CD4-positive, alpha-beta T cell treated with Interleukin-4 for 1 hour (primary cell): Measurements from ENCODE around the gene WIPI1.
"Not testable (repeated sequence)": the region's sequence is repeated elsewhere in the genome, so short reads cannot be mapped to it uniquely, and the experiment has no call there.

ENCODE experiments used
- DNase-seq, 2 donors: peaks; one replicate each; pipeline ENCODE4 v3.0.0-alpha.2; 2020 to 2022

The WIPI1 gene

DNA sequence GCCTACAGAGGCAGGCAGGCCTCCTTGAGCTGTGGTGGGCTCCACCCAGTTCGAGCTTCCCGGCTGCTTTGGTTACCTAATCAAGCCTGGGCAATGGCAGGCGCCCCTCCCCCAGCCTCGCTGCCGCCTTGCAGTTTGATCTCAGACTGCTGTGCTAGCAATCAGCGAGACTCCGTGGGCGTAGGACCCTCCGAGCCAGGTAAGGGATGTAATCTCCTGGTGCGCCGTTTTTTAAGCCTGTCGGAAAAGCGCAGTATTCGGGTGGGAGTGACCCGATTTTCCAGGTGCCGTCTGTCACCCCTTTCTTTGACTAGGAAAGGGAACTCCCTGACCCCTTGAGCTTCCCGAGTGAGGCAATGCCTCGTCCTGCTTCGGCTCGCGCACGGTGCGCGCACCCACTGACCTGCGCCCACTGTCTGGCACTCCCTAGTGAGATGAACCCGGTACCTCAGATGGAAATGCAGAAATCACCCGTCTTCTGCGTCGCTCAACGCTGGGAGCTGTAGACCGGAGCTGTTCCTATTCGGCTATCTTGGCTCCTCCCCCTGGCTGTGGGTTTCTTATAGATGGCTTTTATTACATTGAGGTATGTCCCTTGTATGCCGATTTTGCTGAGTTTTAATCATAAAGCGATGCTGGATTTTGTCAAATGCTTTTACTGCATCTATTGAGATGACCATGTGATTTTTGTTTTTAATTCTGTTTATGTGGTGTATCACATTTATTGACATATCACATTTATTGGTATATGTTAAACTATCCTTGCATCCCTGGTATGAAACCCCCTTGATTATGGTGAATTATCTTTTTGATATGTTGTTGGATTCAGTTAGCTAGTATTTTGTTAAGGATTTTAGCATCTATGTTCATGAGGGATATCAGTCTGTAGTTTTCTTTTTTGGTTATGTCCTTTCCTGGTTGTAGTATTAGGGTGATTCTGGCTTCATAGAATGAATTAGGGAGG lies 43.4 kb downstream of the WIPI1 start:
- DNase-seq: peak; percentile 71 to 74

DNA sequence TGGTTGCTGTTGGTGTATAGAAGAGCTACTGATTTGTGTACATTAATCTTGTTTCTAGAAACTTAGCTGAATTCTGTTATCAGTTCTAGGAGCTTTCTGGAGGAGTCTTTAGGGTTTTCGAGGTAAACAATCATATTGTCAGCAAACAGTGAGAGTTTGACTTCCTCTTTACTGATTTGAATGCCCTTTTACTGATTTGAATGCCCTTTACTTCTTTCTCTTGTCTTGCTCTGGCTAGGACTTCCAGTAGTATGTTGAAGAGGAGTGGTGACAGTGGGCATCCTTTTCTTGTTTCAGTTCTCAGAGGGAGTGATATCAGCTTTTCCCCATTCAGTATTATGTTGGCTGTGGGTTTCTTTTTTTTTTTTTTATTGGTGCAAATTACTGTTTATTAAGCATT lies 49.6 kb downstream of the WIPI1 start:
- not testable (repeated sequence) for DNase-seq

DNA sequence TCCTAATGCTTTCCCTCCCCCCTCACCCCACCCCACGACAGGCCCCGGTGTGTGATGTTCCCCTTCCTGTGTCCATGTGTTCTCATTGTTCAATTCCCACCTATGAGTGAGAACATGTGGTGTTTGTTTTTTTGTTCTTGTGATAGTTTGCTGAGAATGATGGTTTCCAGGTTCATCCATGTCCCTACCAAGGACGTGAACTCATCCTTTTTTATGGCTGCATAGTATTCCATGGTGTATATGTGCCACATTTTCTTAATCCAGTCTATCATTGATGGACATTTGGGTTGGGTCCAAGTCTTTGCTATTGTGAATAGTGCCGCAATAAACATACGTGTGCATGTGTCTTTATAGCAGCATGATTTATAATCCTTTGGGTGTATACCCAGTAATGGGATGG lies 53.5 kb downstream of the WIPI1 start:
- DNase-seq: not testable (repeated sequence)

DNA sequence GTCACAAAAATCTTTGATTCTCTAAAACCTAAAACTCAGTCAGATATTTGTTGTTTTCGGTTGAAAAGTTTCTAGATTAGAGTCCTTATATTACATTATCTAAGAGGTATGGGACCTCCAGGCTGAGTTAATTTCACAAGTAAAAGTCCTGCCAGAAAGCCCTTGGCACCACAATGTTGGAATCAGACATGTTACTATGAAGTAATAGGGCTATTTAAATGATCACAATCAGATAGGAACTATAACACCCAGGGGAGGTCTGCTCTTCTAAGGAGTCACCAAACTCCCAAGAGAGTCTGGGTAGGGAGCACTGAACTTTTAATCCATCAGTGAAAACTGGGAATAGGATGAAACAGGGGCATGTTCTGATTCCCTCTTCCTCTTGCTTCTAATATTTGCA lies 54.2 kb downstream of the WIPI1 start:
- no peak for DNase-seq

DNA sequence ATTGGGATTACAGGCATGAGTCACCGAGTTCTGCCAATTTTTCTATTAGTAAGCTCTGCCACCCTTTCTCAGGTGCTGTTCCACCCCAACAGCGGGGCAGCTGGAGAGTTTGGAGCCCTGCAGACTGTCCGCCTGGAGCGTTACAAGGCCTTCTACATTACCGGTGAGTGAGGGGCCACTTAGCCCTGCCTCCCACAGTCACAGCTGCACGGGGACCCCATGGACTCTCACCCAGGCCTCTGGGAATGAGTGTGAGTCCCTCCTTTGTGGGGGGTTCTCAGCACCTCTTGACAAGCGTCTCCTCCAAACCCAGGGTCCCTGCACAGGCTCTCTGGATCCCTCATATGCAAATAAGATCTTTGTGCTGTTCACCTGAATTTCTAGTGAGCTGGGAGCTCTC lies 56.0 kb downstream of the WIPI1 start:
- DNase-seq: no peak

DNA sequence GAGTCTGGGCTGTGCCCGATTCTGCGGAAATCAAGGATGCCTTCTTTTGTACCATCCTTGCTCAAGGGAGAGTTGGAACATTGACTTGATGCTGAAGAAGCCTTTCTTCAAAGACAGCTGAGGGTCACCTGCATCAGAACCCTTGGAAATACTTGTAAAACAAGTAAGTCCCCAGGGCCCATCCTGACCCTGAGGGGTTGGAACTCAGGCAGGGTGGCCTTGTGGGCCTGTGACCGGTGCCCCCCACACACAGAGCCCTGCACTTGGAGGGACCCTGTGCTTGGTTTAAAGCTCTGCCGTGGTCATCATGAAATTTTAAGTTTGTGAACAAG lies 56.9 kb downstream of the WIPI1 start:
- DNase-seq: no peak

DNA sequence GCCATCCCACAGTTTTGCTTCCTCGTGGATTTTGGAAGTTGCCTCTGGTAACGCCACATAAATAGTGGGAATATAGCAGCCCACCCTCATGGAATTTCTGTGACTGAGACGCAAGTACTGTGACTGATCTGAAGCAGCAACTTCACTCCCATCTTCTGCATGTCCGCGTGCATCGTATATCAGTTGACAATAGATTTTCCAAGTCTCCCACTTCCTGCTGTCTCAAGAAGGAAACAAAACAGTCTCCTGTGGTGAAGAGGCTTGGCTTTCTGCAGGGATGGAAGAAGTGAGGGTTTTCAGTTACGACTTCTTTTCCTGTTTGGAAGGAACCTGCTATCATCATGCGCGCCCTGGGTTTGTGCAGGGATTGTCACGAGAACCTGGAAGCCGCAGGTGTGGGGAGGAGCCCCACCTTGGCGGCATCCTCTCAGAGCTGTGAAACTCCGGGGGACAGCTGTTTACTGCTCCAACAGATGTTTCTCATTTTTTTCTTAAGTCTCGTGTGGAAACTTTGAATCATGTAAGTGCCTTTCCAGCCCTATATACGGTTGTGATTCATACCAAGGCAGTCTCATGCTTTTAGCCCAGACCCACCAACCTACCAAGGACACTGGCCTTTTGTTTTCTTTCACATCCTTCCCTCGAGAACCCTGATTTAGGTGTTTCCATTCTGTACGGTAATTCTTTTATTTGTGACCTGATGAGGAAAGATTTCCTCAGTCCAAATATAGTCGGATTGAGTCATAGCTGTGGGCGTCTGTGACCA lies 57.5 kb downstream of the WIPI1 start:
- DNase-seq: no peak

DNA sequence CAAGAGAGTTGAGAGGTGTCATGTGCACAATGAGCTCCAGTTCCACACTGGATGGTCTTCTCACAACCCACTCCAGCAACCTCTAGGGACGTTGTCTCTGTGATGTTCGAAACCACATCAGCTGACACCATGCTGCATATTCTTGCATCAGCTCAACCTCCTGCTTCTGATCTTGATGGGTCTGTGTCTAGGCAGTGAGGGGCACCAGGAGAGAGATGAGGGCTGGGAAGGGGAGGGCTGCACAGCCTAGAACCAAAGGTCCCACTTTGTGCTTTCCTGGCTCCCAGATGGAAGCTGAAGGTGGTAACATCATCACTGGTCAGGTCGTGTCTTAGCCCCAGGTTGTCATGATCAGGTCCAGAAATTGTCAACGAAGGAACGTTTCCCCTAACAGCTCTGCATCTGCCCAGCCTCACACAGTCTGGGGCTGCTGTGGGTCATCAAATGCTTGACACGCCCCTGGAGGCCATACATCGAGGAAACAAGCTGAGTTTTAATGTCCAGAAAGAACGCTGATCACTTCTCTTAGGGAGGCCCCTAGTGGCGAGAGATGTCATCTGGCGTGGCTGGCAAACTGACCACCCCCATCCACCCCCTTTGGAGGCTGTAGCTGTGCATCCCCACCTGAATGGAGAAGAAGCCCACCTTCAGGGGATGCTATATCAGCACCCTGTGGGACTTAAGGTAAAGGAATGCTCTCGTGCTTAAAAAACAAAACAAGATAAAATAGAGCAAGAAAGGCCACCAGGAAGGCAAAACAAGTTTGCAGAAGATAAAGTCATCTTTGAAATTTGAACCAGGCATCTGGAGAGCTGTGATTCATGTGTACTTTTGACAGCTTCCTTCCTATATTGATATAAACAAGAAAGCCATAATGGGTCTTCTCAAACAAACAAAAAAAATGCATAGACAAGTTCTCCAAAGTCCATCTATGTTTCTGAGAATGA lies 58.3 kb downstream of the WIPI1 start:
- DNase-seq: peak; percentile 49 to 62

DNA sequence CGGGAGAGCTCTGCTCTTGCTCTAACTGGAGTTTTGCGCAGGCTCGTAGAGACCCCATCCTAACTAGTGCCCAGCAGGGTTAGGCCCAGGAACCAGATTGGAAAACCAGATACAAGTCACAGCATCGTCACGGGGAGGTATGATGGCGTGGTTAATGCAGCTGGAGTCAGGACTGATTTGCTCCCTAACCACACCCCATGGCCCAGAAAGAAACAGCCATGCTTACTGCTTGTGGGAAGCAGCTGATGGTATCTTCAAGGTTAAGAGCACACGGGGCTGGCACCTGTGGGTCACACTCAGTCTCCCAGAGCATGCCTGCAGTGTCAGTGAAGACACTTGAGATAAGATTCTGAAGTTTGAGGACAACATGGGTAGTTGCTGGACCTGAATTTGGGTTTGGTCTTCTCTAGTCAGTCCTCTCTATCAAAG lies 60.2 kb downstream of the WIPI1 start:
- DNase-seq: no peak

DNA sequence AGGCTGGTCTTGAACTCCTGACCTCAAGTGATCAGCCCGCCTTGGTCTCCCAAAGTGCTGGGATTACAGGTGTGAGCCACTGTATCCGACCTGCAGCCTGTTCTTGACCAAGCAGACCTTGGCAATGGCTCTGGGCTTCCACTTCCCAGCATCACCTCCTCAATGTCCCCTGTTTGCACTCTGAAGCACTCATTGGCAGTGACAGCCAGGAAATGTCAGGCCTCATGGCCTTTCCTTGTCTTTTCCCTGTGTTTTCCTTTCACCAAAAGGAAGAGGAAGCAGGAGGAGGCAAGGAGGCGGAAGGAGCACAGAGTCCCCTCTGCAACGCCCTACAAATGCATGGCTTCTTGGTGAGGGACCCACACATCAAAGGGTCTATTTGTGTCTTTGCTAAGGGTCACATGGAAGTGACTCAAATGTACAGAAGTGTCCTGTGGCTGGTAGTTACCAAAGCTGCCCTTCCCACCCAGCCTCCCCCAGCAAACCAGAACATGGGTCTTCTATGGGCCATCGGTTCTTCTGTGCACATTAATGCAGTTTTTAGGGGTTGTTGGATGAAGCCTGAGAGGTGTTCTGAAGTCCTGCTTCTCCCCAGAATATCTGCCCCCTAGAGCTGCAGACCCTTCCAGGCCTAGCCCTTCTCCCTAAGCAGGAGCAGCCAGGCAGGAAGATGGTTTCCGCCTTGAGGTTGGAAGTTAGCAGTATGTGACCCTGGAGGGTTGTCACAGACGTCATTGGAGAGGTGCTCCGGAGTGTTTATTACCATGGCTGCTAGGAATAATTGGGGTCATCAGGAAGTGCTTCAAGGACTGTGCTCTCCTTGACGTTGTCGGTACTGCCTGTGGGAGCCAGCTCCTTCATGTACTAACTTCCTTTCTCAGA lies 60.8 kb downstream of the WIPI1 start:
- DNase-seq: no peak

DNA sequence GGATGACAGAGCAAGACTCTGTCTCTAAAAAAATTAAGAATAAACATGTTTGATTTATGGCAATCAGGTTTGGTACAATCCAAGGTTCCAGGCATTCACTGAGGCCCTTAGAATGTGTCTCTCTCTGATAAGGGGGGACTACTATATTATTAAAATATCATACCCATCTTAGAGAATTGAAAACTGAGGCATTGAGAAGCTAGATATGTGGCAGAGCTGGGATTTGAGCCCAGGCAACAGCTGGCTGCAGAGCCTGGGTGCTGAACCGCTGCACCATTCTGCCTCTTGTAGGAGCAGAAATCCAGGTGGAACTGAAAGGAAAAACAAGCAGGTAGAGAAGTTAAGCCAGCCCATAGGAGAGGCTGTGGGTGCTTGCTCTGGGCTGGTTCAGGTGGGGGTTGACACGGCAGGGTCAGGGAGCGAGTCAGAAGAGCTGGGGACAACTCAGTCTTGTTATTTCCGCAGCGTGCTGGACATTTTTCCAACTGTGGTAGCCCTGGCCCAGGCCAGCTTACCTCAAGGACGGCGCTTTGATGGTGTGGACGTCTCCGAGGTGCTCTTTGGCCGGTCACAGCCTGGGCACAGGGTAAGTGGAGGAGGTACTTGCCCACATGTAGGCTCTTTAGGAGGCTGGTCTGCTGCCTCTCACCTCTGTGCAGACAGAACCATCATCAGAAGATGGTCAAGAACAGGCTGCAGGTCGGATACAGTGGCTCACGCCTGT lies 62.5 kb downstream of the WIPI1 start:
- DNase-seq: no peak

DNA sequence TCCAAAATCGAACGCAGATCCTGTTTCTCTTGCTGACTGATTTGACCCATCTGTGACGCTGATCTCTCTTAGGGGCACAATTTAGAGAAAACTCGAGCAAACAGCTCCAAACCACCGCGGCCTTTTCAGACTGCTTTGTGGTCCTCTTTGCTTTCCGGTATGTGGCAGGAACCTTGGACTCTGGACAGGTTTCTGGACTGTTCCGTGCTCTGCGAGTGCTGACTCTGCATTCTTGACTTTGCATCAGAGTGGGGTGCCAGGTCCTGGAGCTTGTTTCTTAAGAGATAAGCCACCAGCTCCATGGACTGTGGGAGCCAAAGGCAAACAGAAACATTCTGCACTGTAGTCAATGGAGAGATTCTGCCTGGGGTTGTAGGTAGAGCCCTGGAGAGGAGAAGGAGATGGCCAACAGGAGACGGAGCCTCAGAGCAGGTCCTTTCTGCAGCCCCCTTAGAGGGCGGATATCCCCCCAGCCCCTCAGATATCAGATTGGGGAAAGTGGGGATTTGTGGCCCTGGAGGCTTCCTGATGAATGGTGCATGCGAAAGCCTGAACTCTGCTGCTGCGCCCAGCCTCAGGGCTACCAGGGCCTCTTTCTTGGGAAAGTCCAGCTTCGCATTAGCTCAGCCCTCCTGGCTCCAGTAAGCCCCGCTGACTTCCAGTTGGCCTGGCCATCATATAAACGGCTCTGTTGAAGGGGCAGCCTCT lies 65.6 kb downstream of the WIPI1 start:
- DNase-seq: no peak

DNA sequence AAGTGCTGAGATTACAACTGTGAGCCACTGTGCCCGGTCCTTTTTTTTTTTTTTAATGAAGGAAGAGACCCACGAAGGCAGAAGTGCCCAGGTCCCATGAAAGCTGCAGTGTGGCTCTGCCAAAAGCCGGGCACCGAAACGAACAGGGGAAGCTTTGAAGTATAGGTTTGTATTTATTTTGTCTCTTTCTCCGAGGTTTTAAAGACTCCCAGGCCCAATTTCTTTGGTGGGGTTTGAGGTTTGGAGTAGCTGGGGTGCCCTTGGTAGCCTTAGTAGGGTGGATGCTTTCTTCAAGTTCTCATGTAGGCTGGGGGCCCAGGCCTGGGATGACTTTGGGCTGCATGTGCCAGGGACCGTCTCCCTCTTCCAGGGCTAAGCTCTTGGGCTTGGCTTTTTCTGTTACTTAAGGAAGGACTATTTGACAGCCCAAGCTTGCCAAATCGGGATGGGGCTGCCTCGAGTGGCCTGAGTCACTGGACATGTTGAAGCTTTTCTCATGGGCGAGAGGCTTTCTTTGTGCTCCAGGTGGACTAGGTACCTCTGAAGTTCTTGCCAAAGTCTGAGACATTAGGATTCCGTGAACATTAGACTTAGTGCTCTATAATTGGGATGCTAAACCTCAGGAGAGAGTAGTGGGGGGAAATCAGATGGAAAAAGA lies 66.3 kb downstream of the WIPI1 start:
- DNase-seq: no peak

DNA sequence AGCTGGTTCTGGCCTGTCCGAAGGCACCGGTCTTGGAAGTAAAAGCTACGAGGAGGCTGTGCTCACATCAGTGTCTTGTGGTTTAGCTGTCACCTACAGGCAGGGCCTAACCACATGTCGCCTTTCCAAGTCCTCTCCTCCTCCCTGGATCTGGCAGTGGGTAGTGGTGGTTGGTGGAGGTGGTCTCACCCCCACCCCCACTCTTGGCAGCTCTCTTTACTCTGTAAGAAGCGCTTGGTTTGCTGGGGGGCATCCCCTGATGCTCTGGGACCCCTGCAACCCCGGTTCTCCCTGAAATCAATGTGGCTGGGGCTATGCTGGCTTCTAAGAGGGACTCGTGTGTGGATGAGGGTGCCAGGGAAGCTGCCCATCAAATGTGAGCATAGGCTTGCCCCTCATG lies 68.3 kb downstream of the WIPI1 start:
- no peak for DNase-seq

DNA sequence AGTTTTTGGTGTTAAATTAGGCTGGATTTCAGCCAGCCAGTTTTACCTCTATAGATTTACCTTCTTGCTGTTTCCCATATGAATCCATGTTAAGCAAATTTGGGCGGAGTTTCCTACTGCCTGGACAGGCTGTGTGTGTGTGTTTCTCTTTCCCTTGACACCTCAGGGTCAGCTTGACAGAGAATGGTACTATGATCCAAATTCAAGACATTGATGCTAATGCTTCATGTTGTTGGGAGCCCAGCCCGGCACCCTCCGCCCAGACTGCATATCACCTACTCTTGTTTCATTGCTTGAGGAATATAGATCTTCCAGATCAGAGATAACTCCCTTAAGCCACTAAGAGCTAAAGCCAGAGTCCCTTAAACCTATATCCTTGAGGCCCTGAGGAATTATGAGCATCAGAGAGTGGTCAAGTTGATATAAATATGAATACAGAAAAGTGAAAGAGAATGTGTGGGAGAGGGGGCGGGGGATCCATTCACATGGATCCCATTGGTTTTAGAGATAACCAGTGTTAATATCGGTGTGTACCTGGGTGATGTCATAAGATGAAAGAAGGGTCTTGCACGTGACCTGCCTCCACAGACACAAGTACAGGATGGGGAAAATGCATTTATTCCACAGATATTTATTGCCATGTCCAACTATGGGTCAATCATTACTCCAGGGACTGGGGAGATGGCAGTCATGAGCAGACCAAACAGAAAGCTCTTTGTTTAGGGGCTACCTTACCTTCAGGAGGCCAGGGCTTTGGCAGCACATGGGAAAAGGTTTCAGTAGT lies 69.7 kb downstream of the WIPI1 start:
- no peak for DNase-seq

DNA sequence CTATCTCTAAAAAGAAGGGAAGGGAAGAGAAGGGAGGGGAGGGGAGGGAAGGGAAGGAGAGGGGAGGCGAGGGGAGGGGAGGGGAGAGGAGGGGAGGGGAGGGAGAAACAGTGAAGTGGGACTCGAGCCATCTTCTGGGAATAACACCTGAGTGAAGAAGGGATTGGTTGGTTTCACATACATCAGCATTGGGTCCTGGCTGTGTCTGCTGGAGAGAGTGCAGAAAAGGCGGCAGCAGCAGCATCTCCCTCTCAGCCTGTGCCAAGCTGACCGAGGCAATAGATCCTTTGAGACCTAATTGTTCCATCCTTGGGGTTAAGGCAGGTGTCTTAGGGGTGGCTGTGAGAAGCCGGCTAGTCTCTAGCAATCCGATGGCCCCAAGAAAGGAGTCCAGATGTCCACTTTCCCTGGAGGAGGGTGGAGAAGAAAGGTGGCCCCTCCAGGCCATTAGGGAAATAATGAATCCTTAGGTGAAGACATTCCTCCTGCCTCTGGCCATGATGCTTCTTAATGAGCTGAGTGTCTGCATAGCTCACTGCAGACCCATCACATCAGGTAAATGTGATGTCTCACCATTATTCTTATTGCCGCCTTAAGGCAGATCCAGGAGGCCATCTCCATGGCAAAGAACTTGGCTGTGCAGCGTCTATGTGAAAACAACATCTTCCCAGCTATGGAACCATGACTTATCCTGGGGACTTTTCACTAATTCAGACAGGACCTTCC lies 71.6 kb downstream of the WIPI1 start:
- DNase-seq: no peak

DNA sequence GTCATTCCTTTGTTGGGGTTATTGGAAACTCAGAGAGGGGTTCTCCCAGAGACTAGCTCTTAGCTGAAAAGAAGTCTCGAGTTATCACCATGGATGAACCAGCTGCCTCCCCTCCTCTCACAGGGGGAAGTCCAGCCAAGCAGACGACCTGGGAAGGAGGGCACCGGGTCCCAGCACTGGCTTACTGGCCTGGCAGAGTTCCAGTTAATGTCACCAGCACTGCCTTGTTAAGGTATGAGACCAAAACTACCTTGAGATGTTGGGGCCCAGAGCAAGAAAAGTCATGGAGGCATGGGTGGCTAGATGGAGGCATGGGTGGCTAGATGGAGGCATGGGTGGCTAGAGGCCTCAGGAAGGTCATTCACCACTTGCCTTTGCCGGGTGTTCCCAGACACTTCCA lies 72.4 kb downstream of the WIPI1 start:
- no peak for DNase-seq

DNA sequence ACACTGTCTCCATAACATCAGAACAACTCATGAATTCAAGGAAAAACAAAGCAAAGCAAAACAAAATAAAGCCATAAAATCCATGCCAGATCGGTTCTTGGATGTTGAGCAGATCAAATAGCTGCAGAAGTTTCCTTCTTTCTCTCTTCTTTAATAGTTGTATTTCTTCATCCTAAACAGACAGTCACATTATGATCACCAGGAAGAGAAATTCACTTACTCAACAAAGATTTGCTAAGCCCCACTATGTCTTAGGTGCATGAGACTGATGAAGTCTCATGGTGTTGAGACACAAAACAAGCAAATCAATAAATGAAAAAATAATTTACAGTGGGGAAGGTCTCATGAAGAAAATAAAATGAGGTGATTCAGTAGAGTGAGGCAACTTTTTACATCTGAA lies 72.8 kb downstream of the WIPI1 start:
- no peak for DNase-seq
